Fibroblast of lung (primary cell): ENCODE data around the gene QSOX2.

ENCODE experiments used
- EZH2 ChIP-seq: IDR thresholded peaks from 2 replicates; pipeline ENCODE4 v1.5.1; 2012; ENCODE audit warnings: low read length, control low read depth, mild to moderate bottlenecking; ENCODE audit errors: missing control alignments
- TF ChIP-seq, protein P1 (sequence below), 2 donors: IDR thresholded peaks in 1 of 2; conservative IDR thresholded peaks in 1 of 2; 1 replicate in 1 of 2; 2 replicates in 1 of 2; pipeline ENCODE4 v1.5.1; 2011 to 2012; ENCODE audit warnings: low read length in 2 of 2, control low read depth in 1 of 2, inconsistent platforms in 1 of 2, low read depth in 1 of 2, mild to moderate bottlenecking in 1 of 2

GRCh38 chr9:136265561-136266355 is 20.1 kb upstream of the QSOX2 start:
- TF ChIP-seq, protein P1, sequence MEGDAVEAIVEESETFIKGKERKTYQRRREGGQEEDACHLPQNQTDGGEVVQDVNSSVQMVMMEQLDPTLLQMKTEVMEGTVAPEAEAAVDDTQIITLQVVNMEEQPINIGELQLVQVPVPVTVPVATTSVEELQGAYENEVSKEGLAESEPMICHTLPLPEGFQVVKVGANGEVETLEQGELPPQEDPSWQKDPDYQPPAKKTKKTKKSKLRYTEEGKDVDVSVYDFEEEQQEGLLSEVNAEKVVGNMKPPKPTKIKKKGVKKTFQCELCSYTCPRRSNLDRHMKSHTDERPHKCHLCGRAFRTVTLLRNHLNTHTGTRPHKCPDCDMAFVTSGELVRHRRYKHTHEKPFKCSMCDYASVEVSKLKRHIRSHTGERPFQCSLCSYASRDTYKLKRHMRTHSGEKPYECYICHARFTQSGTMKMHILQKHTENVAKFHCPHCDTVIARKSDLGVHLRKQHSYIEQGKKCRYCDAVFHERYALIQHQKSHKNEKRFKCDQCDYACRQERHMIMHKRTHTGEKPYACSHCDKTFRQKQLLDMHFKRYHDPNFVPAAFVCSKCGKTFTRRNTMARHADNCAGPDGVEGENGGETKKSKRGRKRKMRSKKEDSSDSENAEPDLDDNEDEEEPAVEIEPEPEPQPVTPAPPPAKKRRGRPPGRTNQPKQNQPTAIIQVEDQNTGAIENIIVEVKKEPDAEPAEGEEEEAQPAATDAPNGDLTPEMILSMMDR (conservative IDR thresholded peaks at IDR 0.05 in 1 of 2, IDR thresholded peaks at IDR 0.05 in 1 of 2; ENCODE audit: low read depth in 1 of 2, low read length in 2 of 2) = no peak
- no peak for TF ChIP-seq EZH2
